SK-N-SH (cell line): Measurements from ENCODE around the gene ENTREP3. TPM values are rescaled to one million over a fixed set of nuclear protein-coding genes. Genes with fewer than 3 reads are reported as not detected.

ENCODE experiments used
- CTCF ChIA-PET: fragments of 300-600, 350-600 bp; formaldehyde crosslinking; extraction: SDS; loops from one replicate; lab custom pipeline; 2021; lab: Yijun Ruan, JAX
- POLR2A ChIA-PET: fragments of 350-600 bp; sonication (Branson Sonifier 250); formaldehyde crosslinking; extraction: SDS; loops from one replicate; lab custom pipeline; 2020; ENCODE audit warnings: antibody characterized with exemption, inconsistent platforms; lab: Yijun Ruan, JAX
- DNase-seq: peaks from one replicate; pipeline ENCODE4 v3.0.0; 2012
- H2AFZ ChIP-seq: fragments of 200-600 bp; sonication (generic); 2 replicates; pipeline ENCODE4 v1.8.1; 2016; ENCODE audit warnings: antibody characterized with exemption, mild to moderate bottlenecking, low read depth
- H3F3A ChIP-seq: fragments of 200-600 bp; sonication (generic); replicated peaks from 2 replicates; pipeline ENCODE3; 2016; ENCODE audit warnings: antibody characterized with exemption, mild to moderate bottlenecking; ENCODE audit not compliant: insufficient read depth
- H3K27ac ChIP-seq, 2 experiments: fragments of 200-500 bp in 1 of 2; fragments of 200-600 bp in 1 of 2; sonication (Bioruptor generic) in 1 of 2; sonication (generic), shearing (Covaris generic) in 1 of 2; 2 replicates each; pipeline versions ENCODE4 v1.5.1 to v1.6.1; 2014 to 2016; ENCODE audit warnings: low read depth in 2 of 2, inconsistent platforms in 1 of 2, low read length in 1 of 2, mild to moderate bottlenecking in 1 of 2, mixed read lengths in 1 of 2
- H3K27me3 ChIP-seq: fragments of 200-600 bp; sonication (generic), shearing (Covaris generic); 2 replicates; pipeline ENCODE4 v1.6.1; 2016; ENCODE audit warnings: mixed run types; ENCODE audit not compliant: insufficient read depth
- H3K36me3 ChIP-seq, 2 experiments: fragments of 200-500 bp in 1 of 2; fragments of 200-600 bp in 1 of 2; sonication (Bioruptor generic) in 1 of 2; sonication (generic) in 1 of 2; replicated peaks in 1 of 2; 2 replicates each; pipeline versions ENCODE3 to v1.5.1; 2014 to 2016; ENCODE audit warnings: low read length in 1 of 2, mild to moderate bottlenecking in 1 of 2; ENCODE audit not compliant: insufficient read depth in 2 of 2, control insufficient read depth in 1 of 2
- H3K4me1 ChIP-seq, 2 experiments: fragments of 200-500 bp in 1 of 2; fragments of 200-600 bp in 1 of 2; sonication (Bioruptor generic) in 1 of 2; sonication (generic), shearing (Covaris generic) in 1 of 2; 2 replicates each; pipeline versions ENCODE4 v1.5.1 to v1.6.1; 2014 to 2016; ENCODE audit warnings: low read depth in 1 of 2, low read length in 1 of 2, mixed run types in 1 of 2; ENCODE audit not compliant: insufficient read depth in 2 of 2, control insufficient read depth in 1 of 2
- H3K4me2 ChIP-seq: fragments of 200-600 bp; sonication (generic), shearing (Covaris generic); 2 replicates; pipeline ENCODE4 v1.6.1; 2017; ENCODE audit warnings: mixed run types
- H3K4me3 ChIP-seq, 2 experiments: fragments of 200-500 bp in 1 of 2; fragments of 200-600 bp in 1 of 2; sonication (Bioruptor generic) in 1 of 2; sonication (generic), shearing (Covaris generic) in 1 of 2; 2 replicates each; pipeline versions ENCODE4 v1.5.1 to v1.8.1; 2014 to 2016; ENCODE audit warnings: low read depth in 2 of 2, inconsistent platforms in 1 of 2, low read length in 1 of 2, mild to moderate bottlenecking in 1 of 2, mixed read lengths in 1 of 2, moderate library complexity in 1 of 2
- H3K79me2 ChIP-seq: fragments of 200-600 bp; sonication (generic); 2 replicates; pipeline ENCODE4 v1.8.1; 2017; ENCODE audit warnings: mild to moderate bottlenecking; ENCODE audit not compliant: insufficient read depth
- H3K9ac ChIP-seq: fragments of 200-600 bp; sonication (generic); 2 replicates; pipeline ENCODE4 v1.6.1; 2017; ENCODE audit warnings: mixed run types
- H3K9me2 ChIP-seq: fragments of 200-600 bp; sonication (generic); 2 replicates; pipeline ENCODE4 v1.6.1; 2017; ENCODE audit warnings: mixed run types
- H3K9me3 ChIP-seq: fragments of 200-600 bp; sonication (generic); 2 replicates; pipeline ENCODE4 v1.6.1; 2017; ENCODE audit warnings: mixed run types, mild to moderate bottlenecking, moderate library complexity
- H4K20me1 ChIP-seq: fragments of 200-600 bp; sonication (generic); 2 replicates; pipeline ENCODE4 v1.6.1; 2017; ENCODE audit warnings: mild to moderate bottlenecking, mixed run types; ENCODE audit not compliant: insufficient read depth
- EP300 ChIP-seq, 2 experiments: IDR thresholded peaks; 2 replicates each; pipeline versions ENCODE4 v1.4.0 to v1.6.1; 2012; ENCODE audit warnings: borderline replicate concordance in 1 of 2, low read depth in 1 of 2, low read length in 1 of 2
- FOSL2 ChIP-seq: IDR thresholded peaks from 2 replicates; pipeline ENCODE4 v1.4.0; 2012; ENCODE audit warnings: low read depth, mild to moderate bottlenecking, moderate library complexity, borderline replicate concordance
- MAX ChIP-seq: IDR thresholded peaks from 2 replicates; pipeline ENCODE4 v1.4.0; 2012; ENCODE audit warnings: low read depth
- NFIC ChIP-seq: IDR thresholded peaks from 2 replicates; pipeline ENCODE4 v1.4.0; 2012; ENCODE audit warnings: borderline replicate concordance
- RAD21 ChIP-seq: IDR thresholded peaks from 2 replicates; pipeline ENCODE4 v1.6.1; 2012; ENCODE audit warnings: mild to moderate bottlenecking, low read length
- RFX5 ChIP-seq: IDR thresholded peaks from 2 replicates; pipeline ENCODE4 v1.6.1; 2012; ENCODE audit warnings: mild to moderate bottlenecking, improper control_type of control experiment, low read length
- USF2 ChIP-seq: fragments of 150-350 bp; IDR thresholded peaks from 2 replicates; pipeline ENCODE4 v1.6.1; 2017; ENCODE audit warnings: antibody characterized with exemption, low read length, low read depth, borderline replicate concordance
- ZBTB33 ChIP-seq: IDR thresholded peaks from 2 replicates; pipeline ENCODE4 v1.4.0; 2012; ENCODE audit warnings: low read depth, borderline replicate concordance
- WGBS: methylation state at CpG from one replicate; pipeline ENCODE4 v1.1.6; 2017; ENCODE audit warnings: low lambda C conversion rate; 5-methylcytosine and 5-hydroxymethylcytosine counted together
- polyA plus RNA-seq, 3 experiments: library from polyadenylated mRNA; depleted of rRNA; stranded (reverse); fragments of >200 nt; gene quantifications; 2 replicates each; pipeline ENCODE4 v1.2.3, GENCODE V29; 2012

ENTREP3 gene
- polyA plus RNA-seq, 1 of the 3 experiments (the other 2 are of a cell fraction): 30.6 TPM

- Histone ChIP-seq H3K4me3 (no peak overlapping the region), H3K4me2 (no peak overlapping the region), H3K4me1 (peaks cover 5 to 16% of the 10 kb centered on the region in 2 experiments; a peak in 1 of 4 replicates), H4K20me1 (peaks cover 4% of the 10 kb centered on the region; the same call in 1 of the 2 replicates), H3K36me3 (no peaks in the 10 kb centered on the region), H3K79me2 (no peaks in the 10 kb centered on the region), H2AFZ (no peak overlapping the region), H3K9ac (no peak overlapping the region), H3K9me2 (no peaks in the 10 kb centered on the region), H3K27ac (no peak overlapping the region), H3K27me3 (no peaks in the 10 kb centered on the region), H3F3A (peaks cover 18% of the 10 kb centered on the region), H3K9me3 (no peaks in the 10 kb centered on the region)
- CTCF ChIA-PET: interaction anchor here (0.9 to 4.7 kb wide), 10 partner anchors 13 to 72 kb away, joined by 3 to 27 read pairs (median 6); partner anchors contain the start of genes PKLR, RUSC1 and THBS3
- POLR2A ChIA-PET: no interaction called here
- 95% methylated on average over 2 of the region's 2 CpGs for WGBS
- TF ChIP-seq RAD21 (no peak), RFX5 (no peak), ZBTB33 (no peak)
- DNase-seq: no peak
Measured at GRCh38 chr1:155279268-155279667, 24.0 kb upstream of the ENTREP3 start.

- Histone ChIP-seq H3K27ac (0 out of 4 replicates have a peak overlapping the region, but pooled peaks of 1 of the 2 experiments have one; percentile 9), H3K27me3 (no peaks in the 10 kb centered on the region), H3K9me2 (no peaks in the 10 kb centered on the region), H2AFZ (no peak overlapping the region), H3K9ac (no peak overlapping the region), H3K36me3 (no peaks in the 10 kb centered on the region), H3K9me3 (no peaks in the 10 kb centered on the region), H3K4me3 (peak overlapping the region in 1 of 2 experiments; percentile 71; a peak in 3 of 4 replicates), H3K79me2 (no peaks in the 10 kb centered on the region), H3K4me2 (peak overlapping the region; percentile 98), H3F3A (peaks cover 18% of the 10 kb centered on the region), H4K20me1 (peaks cover 4% of the 10 kb centered on the region; the same call in 1 of the 2 replicates)
- POLR2A ChIA-PET: no interaction called here
- DNase-seq: no peak
- 64% methylated on average over 10 of the region's 10 CpGs for WGBS
- TF ChIP-seq FOSL2: no peak
- TF ChIP-seq MAX: no peak
- TF ChIP-seq NFIC: no peak
- no peak for TF ChIP-seq EP300 (IDR thresholded peaks at IDR 0.05; ENCODE audit: borderline replicate concordance in 1 of 2, low read depth in 1 of 2, low read length in 1 of 2)
- no peak for TF ChIP-seq USF2
- TF ChIP-seq, all 33 proteins: peak for 0
- H3K4me1 ChIP-seq: peaks cover 5 to 18% of the 10 kb centered on the region in 2 experiments; a peak in 2 of 4 replicates
- CTCF ChIA-PET: interaction anchor here (0.7 to 4.7 kb wide), 19 partner anchors 11 to 225 kb away, joined by 3 to 27 read pairs (median 4); partner anchors contain the start of genes FDPS, PKLR, RUSC1 and THBS3
Measured at GRCh38 chr1:155278689-155279160, 23.4 kb upstream of the ENTREP3 start.
